ENCODE results near the gene SPATA2L. TPM values are rescaled to one million over a fixed set of nuclear protein-coding genes. Genes with fewer than 3 reads are reported as not detected.

SPATA2L gene, protein sequence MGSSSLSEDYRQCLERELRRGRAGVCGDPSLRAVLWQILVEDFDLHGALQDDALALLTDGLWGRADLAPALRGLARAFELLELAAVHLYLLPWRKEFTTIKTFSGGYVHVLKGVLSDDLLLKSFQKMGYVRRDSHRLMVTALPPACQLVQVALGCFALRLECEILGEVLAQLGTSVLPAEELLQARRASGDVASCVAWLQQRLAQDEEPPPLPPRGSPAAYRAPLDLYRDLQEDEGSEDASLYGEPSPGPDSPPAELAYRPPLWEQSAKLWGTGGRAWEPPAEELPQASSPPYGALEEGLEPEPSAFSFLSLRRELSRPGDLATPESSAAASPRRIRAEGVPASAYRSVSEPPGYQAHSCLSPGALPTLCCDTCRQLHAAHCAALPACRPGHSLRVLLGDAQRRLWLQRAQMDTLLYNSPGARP
- 7.8 and 8.6 TPM in 2 replicates for polyA plus RNA-seq (2012; rRNA removed)
- 3.8 and 6.4 TPM in 2 replicates for polyA plus RNA-seq (2012; cell fraction: cytosol; rRNA removed)
- polyA plus RNA-seq (2012; cell fraction: nucleus; rRNA removed), result 12.2 and 23.8 TPM in 2 replicates

DNA sequence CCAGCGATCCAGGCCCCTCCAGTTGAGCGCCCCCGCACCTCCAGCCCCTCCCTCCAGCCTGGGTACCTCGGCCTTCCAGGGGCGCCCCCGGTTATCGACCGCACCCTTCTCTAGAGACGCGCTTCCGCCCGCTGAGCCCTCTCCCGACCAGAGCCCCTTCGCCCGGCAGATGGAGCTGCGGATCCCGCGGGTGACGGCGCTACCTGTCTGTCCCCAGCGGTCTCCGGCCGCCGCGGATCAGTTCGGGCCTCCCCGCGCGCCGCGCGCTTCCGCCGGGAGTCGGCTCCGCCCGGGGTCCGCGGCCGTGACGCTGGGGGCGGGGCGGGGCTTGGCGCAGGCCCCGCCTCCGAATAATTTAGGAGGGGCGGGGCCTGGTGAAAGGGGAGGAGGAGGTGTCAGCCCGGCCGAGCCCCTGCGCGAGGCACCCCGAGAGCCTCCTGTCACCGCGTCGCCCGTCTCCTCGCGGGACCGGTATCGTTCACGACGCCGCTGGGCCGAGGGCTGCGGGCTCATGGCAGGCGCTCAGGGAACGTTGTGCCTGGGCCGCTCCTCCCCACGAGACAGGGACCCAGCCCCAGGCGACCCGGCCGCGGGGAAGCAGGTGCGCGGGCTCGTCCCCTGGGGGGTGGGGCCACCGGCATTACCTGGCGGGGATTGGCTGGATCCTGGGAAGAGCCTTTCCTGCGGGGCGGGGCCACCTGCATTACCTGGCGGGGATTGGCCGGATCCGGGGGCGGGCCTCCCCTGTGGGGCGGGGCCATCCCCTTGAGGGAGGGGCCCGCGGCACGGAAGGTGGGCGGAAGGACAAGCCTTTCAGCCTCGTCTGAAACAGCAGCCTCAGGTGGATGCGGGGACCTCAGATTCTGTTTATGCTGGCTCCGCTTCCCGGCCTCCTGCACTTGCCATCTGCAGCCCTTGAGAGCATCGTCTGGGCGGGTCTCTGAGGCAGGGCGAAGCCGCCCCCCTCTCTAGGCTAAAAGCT lies at the start of gene SPATA2L:
TSS of gene SPATA2L (minus strand) at position 281 of the 982 bp plus-strand sequence. CDS start 473 bp downstream, outside the sequence.
- POLR2A ChIA-PET, result interaction anchor here (0.6 to 1.5 kb wide), 2 partner anchors 11 to 127 kb away, joined by 3 to 7 read pairs; partner anchors contain the start of gene SPIRE2
- H3K4me1 ChIP-seq (ENCODE audit: control insufficient read depth in 1 of 2, insufficient read depth in 2 of 2, low read depth in 1 of 2, low read length in 1 of 2), result peaks cover 9 to 29% of the 10 kb centered on the region in 2 experiments; a peak in 2 of 4 replicates
- H3K27ac ChIP-seq (ENCODE audit: low read depth in 2 of 2, low read length in 1 of 2), result peak within 1 kb of the TSS; percentile 71
- TF ChIP-seq POLR2AphosphoS5 (IDR thresholded peaks at IDR 0.05; ENCODE audit: low read depth, low read length) (peak; percentile 38; the same call in 1 of the 2 replicates), MEF2A (IDR thresholded peaks at IDR 0.05; ENCODE audit: borderline replicate concordance, low read depth) (no peak), FOSL2 (IDR thresholded peaks at IDR 0.05; ENCODE audit: borderline replicate concordance, low read depth) (no peak), RCOR1 (IDR thresholded peaks at IDR 0.05; ENCODE audit: low read length) (no peak), NRF1 (IDR thresholded peaks at IDR 0.05; ENCODE audit: low read depth, low read length) (peak; percentile 36; the same call in 1 of the 2 replicates), MXI1 (IDR thresholded peaks at IDR 0.05; ENCODE audit: low read depth, low read length) (peak; percentile 85), SIN3A (IDR thresholded peaks at IDR 0.05; ENCODE audit: borderline replicate concordance, low read depth, low read length) (peak; percentile 61; the same call in 1 of the 2 replicates), RAD21 (IDR thresholded peaks at IDR 0.05; ENCODE audit: low read length) (no peak)
- TF ChIP-seq, protein P1, sequence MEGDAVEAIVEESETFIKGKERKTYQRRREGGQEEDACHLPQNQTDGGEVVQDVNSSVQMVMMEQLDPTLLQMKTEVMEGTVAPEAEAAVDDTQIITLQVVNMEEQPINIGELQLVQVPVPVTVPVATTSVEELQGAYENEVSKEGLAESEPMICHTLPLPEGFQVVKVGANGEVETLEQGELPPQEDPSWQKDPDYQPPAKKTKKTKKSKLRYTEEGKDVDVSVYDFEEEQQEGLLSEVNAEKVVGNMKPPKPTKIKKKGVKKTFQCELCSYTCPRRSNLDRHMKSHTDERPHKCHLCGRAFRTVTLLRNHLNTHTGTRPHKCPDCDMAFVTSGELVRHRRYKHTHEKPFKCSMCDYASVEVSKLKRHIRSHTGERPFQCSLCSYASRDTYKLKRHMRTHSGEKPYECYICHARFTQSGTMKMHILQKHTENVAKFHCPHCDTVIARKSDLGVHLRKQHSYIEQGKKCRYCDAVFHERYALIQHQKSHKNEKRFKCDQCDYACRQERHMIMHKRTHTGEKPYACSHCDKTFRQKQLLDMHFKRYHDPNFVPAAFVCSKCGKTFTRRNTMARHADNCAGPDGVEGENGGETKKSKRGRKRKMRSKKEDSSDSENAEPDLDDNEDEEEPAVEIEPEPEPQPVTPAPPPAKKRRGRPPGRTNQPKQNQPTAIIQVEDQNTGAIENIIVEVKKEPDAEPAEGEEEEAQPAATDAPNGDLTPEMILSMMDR (IDR thresholded peaks at IDR 0.05), result no peak
- TF ChIP-seq, protein P2, sequence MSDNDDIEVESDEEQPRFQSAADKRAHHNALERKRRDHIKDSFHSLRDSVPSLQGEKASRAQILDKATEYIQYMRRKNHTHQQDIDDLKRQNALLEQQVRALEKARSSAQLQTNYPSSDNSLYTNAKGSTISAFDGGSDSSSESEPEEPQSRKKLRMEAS (IDR thresholded peaks at IDR 0.05; ENCODE audit: low read depth), result peak; percentile 53
- TF ChIP-seq, protein P3, sequence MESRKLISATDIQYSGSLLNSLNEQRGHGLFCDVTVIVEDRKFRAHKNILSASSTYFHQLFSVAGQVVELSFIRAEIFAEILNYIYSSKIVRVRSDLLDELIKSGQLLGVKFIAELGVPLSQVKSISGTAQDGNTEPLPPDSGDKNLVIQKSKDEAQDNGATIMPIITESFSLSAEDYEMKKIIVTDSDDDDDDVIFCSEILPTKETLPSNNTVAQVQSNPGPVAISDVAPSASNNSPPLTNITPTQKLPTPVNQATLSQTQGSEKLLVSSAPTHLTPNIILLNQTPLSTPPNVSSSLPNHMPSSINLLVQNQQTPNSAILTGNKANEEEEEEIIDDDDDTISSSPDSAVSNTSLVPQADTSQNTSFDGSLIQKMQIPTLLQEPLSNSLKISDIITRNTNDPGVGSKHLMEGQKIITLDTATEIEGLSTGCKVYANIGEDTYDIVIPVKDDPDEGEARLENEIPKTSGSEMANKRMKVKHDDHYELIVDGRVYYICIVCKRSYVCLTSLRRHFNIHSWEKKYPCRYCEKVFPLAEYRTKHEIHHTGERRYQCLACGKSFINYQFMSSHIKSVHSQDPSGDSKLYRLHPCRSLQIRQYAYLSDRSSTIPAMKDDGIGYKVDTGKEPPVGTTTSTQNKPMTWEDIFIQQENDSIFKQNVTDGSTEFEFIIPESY (IDR thresholded peaks at IDR 0.05; ENCODE audit: borderline replicate concordance, low read depth), result no peak
- H3K4me2 ChIP-seq, result peak within 1 kb of the TSS; percentile 100
- H3K79me2 ChIP-seq (ENCODE audit: insufficient read depth), result no peaks in the 10 kb centered on the region
- DNase-seq, result peak; percentile 99
- no peaks in the 10 kb centered on the region for H3K9me3 ChIP-seq
- WGBS (ENCODE audit: low lambda C conversion rate), result under 1% methylated on average over 17 of the region's 97 CpGs
- CTCF ChIA-PET, result interaction anchor here (0.6 to 2.9 kb wide), 15 partner anchors 8 to 217 kb away, joined by 3 to 28 read pairs (median 3); partner anchors contain the start of genes CDK10, CHMP1A, MC1R and SPATA33
- H3K4me3 ChIP-seq (ENCODE audit: low read depth in 2 of 2, low read length in 1 of 2), result peak within 1 kb of the TSS; percentile 78 to 79
- no peaks in the 10 kb centered on the region for H3K27me3 ChIP-seq (ENCODE audit: insufficient read depth)
- H3K9ac ChIP-seq, result peak within 1 kb of the TSS; percentile 68; the same call in 1 of the 2 replicates
- peaks cover 7 to 16% of the 10 kb centered on the region in 2 experiments for H3K36me3 ChIP-seq (replicated peaks in 1 of 2; ENCODE audit: control insufficient read depth in 1 of 2, insufficient read depth in 2 of 2, low read length in 1 of 2)
- H2AFZ ChIP-seq (ENCODE audit: low read depth), result peak within 1 kb of the TSS; percentile 58; the same call in 1 of the 2 replicates
- no peaks in the 10 kb centered on the region for H3K9me2 ChIP-seq
- peaks cover 22% of the 10 kb centered on the region for H3F3A ChIP-seq (replicated peaks; ENCODE audit: insufficient read depth)
- H4K20me1 ChIP-seq (ENCODE audit: insufficient read depth), result peaks cover 11% of the 10 kb centered on the region

Data from SK-N-SH (cell line).